Activated CD4-positive, alpha-beta T cell treated with anti-CD3 and anti-CD28 coated beads, Interleukin-10, Interleukin-2, amounts not matched to agents 100 ng/mL and 50 ng/mL, durations not matched to agents 16 hours and 8 hours (primary cell): Measurements from ENCODE around the gene DNAJC18.
"Not testable (repeated sequence)": the region's sequence is repeated elsewhere in the genome, so short reads cannot be mapped to it uniquely, and the experiment has no call there.

Experiments
- DNase-seq: peaks from one replicate; pipeline ENCODE4 v3.0.0-alpha.2; 2020

Gene DNAJC18

DNA sequence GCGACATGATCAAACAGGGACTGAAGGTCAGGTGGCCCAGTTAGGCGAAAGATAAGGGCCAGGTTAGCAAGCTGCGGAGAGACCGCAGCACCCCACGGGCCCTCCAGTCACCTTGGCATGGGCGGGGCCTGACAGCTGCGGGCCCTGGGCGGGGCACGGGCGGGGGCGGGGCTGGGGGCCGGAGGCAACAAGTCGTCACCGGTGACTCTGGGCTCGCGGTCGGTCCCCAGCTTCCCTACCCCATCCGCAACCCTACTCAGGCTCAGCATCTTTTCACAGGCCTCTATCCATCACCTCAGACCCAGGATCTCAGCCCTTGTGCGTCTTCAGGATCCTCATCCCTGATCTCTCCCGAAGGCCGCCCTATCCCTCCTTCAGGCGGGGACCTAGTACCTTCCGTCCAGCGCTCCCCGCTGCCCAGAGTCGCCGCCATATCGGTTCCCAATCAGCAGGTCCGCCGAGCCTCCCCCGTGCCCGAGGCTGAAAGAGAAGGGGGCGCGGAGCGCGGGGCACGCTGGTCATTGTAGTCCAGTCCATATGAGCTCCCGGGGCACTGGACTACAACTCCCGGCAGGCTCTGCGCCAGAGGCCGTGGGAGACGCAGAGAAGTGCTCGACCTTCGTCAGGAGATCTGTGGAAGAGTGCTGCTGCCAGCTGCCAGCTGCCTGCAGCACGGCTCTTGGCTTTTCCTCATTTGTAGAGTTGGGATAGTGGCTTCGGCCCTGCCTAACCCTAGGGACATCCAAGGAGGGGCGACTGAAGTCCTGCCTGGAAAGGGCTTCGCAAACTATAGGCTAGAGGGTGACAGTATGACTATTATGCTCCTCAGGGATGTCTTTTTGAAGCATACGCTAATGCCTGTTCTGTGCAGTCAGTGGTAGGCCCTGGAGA, at the start of gene DNAJC18:
Gene DNAJC18, minus strand, starts transcription at position 513 of the 891 bp plus-strand sequence. Its CDS starts 80 bp downstream, at position 433.
- peak; percentile 95 for DNase-seq

DNA sequence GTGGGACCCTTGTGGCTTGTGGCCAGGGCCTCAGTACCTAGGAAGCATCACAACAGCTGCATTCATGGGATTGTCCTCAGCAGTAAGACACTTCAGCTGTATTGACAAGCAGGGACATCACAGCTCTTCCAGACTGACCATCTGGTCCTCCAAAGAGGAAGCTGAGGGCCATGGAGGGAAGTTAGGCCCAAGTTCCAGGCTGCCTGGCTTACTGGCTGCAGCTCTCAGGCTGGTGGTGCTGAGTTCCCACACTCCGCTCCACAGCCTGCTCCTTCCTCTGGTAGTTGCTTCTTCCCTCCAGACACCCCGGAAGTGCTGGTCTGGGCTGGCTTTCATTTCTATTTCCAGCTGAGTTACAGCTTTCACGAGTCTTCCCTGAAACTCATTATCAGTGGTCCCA, 48.9 kb upstream of the DNAJC18 start:
- DNase-seq = no peak

DNA sequence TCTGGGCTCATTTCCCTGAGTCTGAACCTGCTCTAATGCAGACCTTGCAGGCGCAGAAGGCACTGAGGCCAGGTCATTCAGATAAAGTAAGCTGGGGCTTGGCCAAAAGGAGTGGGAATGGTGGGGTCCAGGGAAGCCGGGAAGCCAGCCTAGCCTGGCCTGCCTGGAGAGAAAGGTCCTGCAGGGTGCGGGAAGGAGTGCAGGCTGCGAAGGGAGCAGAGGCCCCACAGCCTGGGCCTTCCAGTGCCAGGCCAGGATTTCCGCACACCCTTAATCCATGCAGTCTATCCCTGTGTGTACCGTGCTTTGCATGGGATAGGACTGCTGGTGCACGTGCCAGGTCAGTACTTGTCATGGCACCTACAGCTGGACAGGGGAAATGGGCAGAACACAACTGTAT, 46.9 kb upstream of the DNAJC18 start:
- DNase-seq = no peak

DNA sequence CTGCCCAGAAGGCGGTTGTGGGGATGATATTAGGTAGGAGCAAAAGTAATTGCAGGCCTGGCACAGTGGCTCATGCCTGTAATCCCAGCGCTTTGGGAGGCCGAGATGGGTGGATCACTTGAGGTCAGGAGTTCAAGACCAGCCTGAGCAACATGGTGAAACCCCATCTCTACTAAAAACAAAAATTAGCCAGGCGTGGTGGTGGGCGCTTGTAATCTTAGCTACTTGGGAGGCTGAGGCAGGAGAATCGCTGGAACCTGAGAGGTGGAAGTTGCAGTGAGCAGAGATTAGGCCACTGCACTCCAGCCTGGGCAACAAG, 43.5 kb upstream of the DNAJC18 start:
- DNase-seq = not testable (repeated sequence)

DNA sequence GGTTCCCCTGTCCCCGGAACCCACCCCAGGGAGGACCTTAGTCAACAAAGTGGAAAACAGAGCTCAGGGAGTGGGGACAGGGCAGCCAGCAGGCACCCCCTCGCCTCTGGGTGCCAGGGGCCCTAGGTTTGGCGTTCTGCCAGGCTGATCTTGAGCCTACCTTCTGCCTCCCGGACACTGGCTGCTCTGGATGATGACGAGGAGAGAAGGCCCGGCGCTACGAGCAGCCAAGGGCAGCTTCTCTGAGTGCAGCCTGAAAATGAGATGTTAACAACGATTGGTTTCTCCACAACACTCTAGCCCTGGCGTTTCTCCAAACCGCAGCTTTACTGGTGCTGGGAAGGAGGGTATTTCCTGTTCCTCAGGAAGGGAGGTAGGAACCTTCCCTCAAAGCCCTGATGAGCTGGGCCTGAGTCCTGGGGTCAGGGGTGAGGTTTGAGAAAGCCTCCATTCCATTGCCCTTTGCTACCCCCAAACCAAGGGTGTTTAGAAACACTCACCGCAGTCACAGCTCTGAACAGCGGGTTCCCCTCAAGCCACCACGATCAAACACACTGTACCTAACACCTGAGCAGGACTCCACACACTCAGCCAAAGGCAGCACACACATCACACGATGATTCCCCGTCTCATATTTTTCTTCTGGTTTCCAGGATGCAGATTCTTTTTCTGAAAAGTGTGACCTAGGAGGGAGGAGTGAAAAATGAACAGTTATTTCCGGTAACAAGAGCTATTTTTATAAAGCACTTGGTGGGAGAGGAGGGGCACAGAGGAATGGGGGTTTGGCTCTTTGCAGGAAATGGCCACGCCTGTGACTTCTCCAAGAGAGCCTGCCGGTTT, 42.9 kb upstream of the DNAJC18 start, which contains the start of gene STING1:
Gene STING1, minus strand, starts transcription at position 709 of the 840 bp plus-strand sequence. CDS start 1,054 bp downstream, outside the sequence.
- DNase-seq = peak; percentile 76

DNA sequence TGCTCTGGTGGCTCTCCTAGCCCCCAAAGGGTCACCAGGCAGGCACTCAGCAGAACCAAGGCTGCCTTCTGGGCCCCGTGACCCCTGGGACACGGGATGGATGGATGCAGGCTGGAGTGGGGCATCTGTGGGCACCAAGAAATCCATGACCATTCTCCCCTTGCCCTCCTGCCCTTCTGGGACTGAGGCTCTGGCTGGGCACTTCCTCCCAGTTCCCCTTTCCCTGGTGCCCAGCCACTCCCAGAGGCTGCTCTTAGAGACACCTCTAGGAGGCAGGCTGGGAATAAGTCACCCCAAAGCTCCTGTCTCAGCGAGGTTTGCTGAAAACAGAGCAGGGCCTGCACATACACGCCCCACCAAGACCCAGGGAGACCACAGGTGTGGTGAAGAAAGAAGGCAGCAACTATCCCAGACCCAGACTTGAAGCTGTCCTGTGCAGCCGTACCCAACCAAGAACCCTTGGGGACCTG, 42.3 kb upstream of the DNAJC18 start:
- peak; percentile 55 for DNase-seq

DNA sequence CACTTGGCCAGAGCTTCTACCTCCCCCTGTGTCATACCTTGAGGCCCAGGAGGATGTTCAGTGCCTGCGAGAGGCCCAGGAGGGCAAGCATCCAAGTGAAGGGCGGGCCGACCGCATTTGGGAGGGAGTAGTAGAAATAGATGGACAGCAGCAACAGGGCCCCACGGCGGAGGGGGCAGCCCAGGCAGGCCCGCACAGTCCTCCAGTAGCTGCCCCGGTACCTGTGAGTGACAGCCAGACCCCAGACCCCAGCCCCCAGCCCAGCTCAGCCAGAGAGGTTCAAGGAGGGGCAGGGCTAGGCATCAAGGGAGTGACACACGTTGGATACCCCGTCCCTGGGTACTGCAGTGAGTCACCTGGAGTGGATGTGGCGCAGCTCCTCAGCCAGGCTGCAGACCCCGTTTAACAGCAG, 41.8 kb upstream of the DNAJC18 start:
- DNase-seq = peak; percentile 53

DNA sequence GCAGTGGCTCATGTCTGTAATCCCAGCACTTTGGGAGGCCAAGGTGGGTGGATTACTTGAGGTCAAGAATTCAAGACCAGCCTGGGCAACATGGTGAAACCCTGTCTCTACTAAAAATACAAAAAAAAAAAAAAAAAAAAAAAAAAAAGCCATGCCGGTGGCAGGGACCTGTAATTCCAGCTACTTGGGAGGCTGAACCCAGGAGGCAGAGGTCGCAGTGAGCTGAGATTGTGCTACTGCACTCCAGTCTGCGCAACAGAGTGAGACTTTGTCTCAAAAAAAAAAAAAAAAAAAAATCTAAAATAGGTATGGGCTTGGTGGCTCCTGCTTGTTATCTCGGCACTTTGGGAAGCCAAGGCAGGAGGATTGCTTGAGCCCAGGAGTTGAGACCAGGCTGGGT, 40.4 kb upstream of the DNAJC18 start:
- DNase-seq = not testable (repeated sequence)

DNA sequence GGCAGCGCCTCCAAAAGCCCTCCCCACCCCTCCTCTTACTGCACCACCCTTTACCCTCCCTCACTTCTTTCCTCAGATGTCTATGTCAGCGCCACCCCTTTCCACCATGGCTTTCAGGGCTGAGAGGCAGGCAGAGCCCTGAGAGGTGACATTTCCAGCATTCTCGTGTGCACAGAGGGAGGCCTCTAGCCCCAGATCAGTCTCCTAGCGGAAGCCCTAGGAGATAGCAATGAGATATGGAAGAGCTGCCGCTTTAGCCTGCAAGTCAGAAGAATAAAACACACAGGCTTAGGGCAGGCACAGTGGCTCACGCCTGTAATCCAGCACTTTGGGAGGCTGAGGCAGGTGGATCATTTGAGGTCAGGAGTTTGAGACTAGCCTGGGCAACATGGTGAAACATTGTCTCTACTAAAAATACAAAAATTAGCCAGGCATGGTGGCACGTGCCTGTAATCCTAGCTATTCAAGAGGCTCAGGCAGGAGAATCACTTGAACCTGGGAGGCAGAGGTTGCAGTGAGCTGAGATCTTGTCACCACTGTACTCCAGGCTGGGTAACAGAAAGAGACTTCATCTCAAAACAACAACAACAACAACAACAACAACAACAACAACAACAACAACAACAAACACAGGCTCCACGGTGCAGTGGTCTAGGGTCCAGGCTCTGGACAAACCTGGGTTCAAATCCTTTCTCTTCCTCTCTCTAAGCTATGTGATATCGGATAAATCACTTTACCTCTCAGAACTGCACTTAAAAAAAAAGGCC, 39.5 kb upstream of the DNAJC18 start:
- not testable (repeated sequence) for DNase-seq

DNA sequence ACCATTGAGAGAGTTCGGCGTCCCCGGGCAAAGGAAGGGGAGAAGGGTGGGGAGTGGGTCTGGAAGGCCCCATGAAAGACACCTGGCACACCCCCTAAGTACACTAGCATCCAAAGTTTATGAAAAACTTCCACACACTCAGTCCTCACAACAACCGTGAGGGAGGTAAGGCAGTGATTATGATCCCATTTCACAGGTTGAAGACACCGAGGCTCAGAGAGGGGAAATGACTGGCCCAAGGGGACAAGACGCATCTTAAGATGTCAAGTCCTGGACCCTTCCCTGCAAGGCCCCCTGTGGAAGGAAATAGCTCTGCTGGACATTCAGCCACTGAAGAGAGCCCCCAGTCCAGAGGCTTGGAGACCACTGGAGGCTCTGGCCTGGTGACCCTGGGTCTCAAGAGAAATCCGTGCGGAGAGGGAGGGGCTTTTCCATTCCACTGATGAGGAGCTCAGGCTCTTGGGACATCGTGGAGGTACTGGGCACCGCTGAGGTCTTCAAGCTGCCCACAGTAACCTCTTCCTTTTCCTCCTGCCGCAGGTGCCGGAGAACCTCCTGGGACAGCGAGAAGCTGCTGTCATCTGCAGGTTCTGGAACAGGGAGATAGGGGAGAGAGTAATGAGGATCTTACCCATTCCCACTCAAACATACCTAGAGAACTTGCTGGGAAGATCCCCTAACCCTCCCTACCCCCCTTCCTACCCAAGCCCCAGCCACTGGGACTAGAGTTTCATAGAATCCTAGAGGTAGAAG, 36.7 kb upstream of the DNAJC18 start:
- DNase-seq = no peak

DNA sequence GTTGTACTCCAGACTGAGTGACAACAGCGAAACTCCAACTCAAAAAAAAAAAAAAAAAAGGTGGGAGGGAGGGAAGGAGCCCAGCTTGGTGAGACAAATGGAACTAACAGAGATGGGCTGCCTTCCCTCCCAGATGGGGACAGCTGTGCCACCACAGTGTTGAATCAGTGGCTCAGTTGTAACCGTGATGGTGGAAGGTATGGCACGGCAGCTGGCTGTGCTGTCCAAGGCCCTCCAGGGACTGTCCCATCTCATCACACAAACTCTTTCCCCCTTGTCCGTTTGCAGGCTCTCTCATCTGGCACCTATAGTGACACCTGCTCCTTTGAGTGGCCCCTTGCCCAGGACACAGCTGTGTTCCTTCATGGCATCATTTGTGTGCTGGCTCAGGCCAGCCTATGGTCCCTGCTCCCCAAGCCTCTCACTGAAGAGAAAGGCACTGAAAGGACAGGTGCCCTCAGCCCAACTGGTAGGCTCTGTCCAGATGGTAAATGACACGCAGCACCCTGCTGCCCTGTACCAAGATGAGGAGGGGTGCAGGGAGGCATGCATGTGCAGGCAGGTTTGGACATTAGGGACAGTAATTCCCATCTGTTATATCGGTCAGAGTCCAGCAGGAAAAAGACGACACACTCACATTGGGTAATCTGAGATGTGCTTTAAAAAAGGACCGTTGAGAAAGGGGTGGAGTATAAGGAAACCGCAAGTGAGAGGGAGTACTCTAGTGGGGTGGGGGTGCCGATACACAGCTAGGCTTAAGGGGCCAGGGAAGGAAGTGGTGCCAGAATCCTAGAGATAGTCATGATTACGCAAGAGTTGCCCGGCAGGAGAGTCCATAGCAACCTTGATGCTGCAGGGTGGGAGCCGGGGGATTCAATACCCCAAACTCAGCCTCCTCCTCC, 35.8 kb upstream of the DNAJC18 start:
- peak; percentile 56 for DNase-seq

DNA sequence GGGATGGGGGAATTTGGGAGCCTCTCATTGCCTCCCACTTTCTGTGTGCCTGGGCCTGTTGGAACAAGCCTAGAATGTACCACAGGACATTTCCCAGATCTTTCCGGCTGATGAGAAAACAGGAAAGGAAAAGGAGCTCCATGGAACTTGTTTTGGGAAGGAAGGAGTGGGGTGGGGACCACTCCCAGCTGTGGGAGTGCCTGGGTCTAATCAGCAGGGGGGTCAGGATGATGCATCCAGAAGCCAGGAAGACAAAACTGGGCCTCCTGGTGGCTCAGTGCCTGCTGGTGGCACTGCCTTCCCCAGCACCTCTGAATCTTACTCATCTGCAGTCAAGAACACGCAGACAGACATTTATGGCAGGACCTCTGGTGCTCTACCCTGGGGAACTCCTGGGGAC, 34.2 kb upstream of the DNAJC18 start:
- DNase-seq = peak; percentile 42

DNA sequence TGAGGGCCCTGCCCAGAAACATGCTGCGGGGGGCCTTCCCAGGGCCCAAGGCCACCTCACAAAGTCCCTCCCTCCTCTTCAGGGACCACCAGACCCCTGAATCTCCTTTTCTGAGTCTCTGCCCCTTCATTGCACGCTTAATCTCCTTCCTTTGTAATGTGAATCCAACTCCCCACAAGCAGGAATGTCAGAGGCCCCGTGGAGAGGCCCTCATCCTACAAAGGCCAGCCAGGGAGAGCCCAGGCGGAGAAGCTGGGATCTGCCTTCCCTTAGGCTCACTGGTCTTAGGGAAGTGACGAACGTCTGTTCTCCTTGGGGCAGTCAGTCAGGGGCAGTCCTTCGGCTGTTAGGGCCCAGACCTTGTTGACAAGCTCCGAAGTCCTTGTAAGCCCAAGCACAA, 33.8 kb upstream of the DNAJC18 start:
- DNase-seq = no peak

DNA sequence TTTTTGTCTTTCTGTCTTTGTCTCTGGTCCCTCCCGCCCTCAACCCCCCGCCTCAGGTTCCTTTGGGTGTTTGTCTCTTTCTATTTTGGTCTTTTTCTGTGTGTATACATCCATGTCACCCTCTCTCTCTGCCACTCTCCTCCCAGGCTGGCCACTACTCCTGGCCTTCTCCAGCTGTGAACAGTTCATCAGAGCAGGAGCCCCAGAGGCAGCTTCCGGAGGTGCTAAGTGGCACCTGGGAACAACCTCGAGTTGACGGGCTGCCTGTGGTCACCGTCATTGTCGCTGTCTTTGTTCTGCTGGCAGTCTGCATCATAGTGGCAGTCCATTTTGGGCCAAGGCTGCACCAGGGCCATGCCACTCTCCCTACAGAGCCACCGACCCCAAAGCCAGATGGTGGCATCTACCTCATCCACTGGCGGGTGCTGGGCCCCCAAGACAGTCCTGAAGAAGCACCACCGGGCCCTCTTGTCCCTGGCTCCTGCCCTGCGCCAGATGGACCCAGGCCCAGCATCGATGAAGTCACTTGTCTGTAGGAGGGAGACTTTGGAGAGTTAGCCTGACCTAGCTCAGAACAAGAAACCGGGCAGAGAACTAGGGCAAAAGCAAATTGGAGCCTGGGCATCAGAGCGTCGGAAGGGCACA, 33.2 kb upstream of the DNAJC18 start:
- no peak for DNase-seq

DNA sequence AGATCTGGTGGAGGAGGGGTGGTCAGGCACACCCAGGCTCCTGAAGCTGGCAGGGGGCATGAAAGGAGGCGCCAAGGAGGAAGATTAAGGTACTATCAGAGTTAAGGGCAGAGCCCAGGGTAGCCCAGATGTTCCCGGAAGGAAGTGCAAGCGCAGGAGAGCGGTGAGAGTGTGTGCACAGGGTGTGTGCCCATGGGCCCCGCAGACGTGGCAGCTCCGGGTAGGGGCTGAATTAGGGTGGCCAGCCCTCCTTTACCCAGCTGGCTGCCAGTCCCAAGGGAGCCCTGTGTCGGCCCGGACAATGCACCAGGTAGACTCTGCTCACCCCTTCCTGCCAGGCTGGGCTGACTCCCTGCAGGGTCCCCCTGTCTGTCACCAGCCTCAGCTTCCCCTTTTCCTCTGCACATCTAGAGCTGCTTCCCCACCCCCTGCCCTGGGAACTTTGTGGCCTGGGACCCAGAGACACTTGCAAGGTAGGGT, 31.5 kb upstream of the DNAJC18 start, which contains the start of gene SMIM33:
Gene SMIM33, plus strand, starts transcription at position 184 of the 480 bp plus-strand sequence. Its CDS starts 118 bp downstream, at position 302.
- peak; percentile 62 for DNase-seq

DNA sequence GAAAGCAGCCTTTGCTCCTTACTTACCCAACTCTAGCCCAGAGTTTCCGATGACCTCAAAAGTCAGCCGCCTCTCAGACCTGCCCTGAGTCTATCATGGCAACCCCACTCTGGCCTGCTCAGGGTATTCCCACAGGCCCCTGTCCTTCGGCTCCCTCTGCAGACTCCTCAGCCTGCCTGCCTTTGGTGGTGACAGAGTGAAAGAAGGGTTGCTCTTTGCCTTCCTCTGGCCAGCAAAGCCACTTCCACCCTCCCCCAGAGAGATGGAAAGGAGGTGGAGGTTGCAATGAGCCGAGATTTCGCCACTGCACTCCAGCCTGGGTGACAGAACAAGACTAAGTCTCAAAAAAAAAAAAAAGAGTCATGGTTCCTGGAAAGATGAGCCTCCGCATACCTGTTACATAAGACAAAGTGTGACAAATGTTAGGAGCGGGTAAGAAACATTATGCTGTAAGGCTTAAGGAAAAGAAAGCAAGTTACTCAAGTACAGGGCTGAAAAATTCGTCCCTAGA, 29.2 kb upstream of the DNAJC18 start:
- peak; percentile 60 for DNase-seq

DNA sequence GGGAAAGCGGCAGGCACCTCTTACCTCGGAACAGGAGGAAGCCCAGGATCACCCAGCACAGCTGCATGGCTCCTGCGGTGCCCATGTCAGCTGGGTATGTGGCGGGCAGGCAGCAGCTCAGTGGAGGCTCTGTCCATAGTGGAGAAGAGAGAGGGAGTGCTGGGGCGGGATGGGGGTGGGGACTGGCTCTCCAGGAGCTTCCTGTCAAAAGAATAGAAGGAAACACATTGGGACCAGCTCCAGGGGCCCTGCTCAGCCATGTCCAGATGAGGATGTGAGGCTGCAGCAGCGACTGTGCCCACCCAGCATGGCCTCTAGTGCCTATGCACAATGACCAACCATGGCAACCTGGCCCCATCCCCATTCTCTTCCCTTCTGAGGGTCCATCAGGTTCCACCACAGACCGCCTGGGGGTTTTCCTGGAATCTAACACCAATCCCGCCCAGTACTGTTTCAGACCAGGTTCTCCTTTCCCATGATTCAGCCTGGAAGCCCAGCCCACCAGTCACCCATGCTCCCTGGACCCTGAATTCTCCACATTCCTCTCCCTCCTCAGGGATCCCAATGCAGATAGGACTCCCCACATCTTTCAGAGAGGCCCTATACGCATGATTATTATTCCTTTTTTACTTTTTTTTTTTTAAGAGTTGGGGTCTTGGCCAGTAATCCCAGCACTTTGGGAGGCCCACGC, 23.4 kb upstream of the DNAJC18 start, which contains the start of gene ECSCR:
Gene ECSCR, minus strand, starts transcription at position 158 of the 691 bp plus-strand sequence. Its CDS starts 73 bp downstream, at position 85.
- no peak for DNase-seq

DNA sequence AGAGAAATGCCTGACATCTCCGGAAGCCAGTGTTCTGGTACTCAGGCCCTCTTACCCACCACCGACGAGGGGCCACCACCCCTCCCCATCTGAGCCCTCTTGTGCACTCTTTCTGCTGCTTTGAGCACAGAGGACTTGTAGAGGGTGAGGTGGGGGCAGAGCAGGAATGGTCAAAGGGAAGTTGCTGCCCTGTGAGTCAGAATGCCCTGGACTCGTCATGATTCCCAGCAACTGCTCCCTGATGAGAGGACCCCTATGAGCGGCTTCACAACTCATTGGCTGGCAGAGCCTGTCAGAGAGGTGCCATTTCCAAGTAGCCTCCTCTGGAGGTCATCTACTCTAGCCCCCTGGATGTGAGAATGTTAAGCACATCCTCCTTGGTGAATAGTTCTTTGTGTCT, 22.4 kb upstream of the DNAJC18 start:
- DNase-seq = no peak

DNA sequence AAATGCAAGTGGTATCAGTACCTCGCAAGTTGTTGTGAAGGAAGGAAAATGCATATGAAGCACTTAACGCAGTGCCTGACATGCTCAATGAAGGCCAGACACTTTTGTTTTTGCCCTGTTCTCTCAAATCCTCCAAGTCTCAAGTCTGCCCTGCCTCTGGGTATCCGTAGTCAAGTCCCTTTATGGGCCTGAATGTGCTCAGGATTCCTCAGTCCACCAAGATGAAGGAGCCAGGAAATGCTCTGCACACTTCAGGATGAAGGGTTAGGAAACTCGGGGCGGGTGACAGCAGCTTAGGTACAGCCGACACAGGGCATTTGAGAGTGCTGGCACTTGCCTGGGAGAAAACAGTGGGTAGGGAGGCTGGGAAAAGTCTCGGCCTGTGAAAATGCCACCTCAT, 21.9 kb upstream of the DNAJC18 start:
- no peak for DNase-seq
